Transverse colon (tissue), 4 donors: Measurements from ENCODE around the gene DDX4.

ENCODE experiments used
- CTCF ChIP-seq, 5 experiments: fragments of 200-600 bp in 3 of 5; fragments of 450-650 bp in 2 of 5; sonication (generic) in 3 of 5; IDR thresholded peaks; 1 replicate in 2 of 5; 2 replicates in 3 of 5; pipeline ENCODE4 v1.5.1; 2016 to 2017; ENCODE audit warnings: antibody characterized with exemption in 5 of 5, inconsistent platforms in 3 of 5, mild to moderate bottlenecking in 2 of 5, moderate library complexity in 1 of 5
- EP300 ChIP-seq: sonication (generic); formaldehyde crosslinking; IDR thresholded peaks from one replicate; pipeline ENCODE4 v1.6.1; 2017; ENCODE audit warnings: antibody characterized with exemption, low read depth
- POLR2A ChIP-seq: fragments of 450-650 bp; IDR thresholded peaks from one replicate; pipeline ENCODE4 v1.6.1; 2016; ENCODE audit warnings: antibody characterized with exemption, mild to moderate bottlenecking, moderate library complexity
- POLR2AphosphoS5 ChIP-seq, 3 donors: sonication (generic); formaldehyde crosslinking; IDR thresholded peaks; one replicate each; pipeline ENCODE4 v1.6.1; 2016; ENCODE audit warnings: antibody characterized with exemption in 3 of 3

DNA sequence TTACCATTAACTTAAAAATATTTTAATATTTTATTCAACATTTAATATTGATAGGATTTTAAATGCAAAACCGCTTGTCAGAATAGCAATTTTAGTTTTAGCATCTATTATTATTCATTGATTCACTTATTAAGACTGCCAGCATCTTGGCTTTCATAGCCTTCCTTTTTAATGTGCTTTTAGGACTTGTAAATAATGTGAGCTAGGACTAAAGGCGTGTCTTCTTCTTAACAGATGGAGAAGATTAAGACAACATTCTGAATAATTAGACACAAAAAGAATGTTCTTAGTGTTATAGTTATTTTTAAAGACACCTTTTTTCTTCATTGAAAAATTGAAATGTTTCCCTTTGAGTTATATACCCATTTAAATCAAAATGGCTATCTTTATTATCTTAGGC is 120.2 kb downstream of the DDX4 start:
- TF ChIP-seq CTCF (IDR thresholded peaks at IDR 0.05) = no peak
- TF ChIP-seq POLR2A = no peak
- no peak for TF ChIP-seq POLR2AphosphoS5 (IDR thresholded peaks at IDR 0.05)
- no peak for TF ChIP-seq EP300
